WTC11 (cell line): ENCODE measurements around the gene ITPRIP. TPM values are rescaled to one million over a fixed set of nuclear protein-coding genes. Genes with fewer than 3 reads are reported as not detected.

Experiments
- ATAC-seq: fragments of 200-7000 bp; cut with Tn5 transposase; 2 replicates; pipeline ENCODE4 v1.10.0; 2021; ENCODE audit warnings: mild to moderate bottlenecking, moderate library complexity
- CTCF ChIA-PET: fragments of 300-600 bp; sonication (Branson Sonifier 250); formaldehyde crosslinking; loops from one replicate; lab custom pipeline; 2021; ENCODE audit warnings: antibody characterized with exemption; lab: Charles Lee
- POLR2A ChIA-PET: fragments of 350-600 bp; sonication (Branson Sonifier 250); formaldehyde crosslinking; loops from one replicate; lab custom pipeline; 2021; ENCODE audit warnings: antibody characterized with exemption; lab: Charles Lee
- DNase-seq: peaks from one replicate; pipeline ENCODE4 v3.0.0; 2021; ENCODE audit warnings: low spot score
- H3K27ac Mint-ChIP-seq: 2 replicates; pipeline ENCODE4 v1.8.0; 2021; ENCODE audit warnings: mixed read lengths
- H3K27me3 Mint-ChIP-seq: 2 replicates; pipeline ENCODE4 v1.8.0; 2021; ENCODE audit warnings: low read depth, mild to moderate bottlenecking, moderate library complexity, mixed read lengths
- H3K36me3 Mint-ChIP-seq: 2 replicates; pipeline ENCODE4 v1.8.0; 2021; ENCODE audit warnings: mixed read lengths
- H3K4me1 Mint-ChIP-seq: 2 replicates; pipeline ENCODE4 v1.8.0; 2022; ENCODE audit warnings: mixed read lengths
- H3K4me3 Mint-ChIP-seq: 2 replicates; pipeline ENCODE4 v1.8.0; 2021; ENCODE audit warnings: mild to moderate bottlenecking, moderate library complexity, mixed read lengths
- H3K9me3 Mint-ChIP-seq: 2 replicates; pipeline ENCODE4 v1.8.0; 2021; ENCODE audit warnings: mixed read lengths
- ATF1 ChIP-seq: sonication (generic); formaldehyde crosslinking; IDR thresholded peaks from 2 replicates; pipeline ENCODE4 v1.8.1; 2023; ENCODE audit warnings: mild to moderate bottlenecking, moderate library complexity, missing genetic modification reagents
- ATF3 ChIP-seq: sonication (generic); formaldehyde crosslinking; conservative IDR thresholded peaks from 2 replicates; pipeline ENCODE4 v1.8.1; 2022; ENCODE audit warnings: mild to moderate bottlenecking, missing genetic modification reagents
- CREM ChIP-seq: sonication (generic); formaldehyde crosslinking; IDR thresholded peaks from 2 replicates; pipeline ENCODE4 v1.8.1; 2022; ENCODE audit warnings: mild to moderate bottlenecking, missing genetic modification reagents, moderate library complexity
- FOXJ3 ChIP-seq: sonication (generic); formaldehyde crosslinking; IDR thresholded peaks from 2 replicates; pipeline ENCODE4 v1.9.0; 2021; ENCODE audit warnings: missing genetic modification reagents, mild to moderate bottlenecking, borderline replicate concordance
- GABPB1 ChIP-seq: sonication (generic); formaldehyde crosslinking; IDR thresholded peaks from 2 replicates; pipeline ENCODE4 v1.8.1; 2023; ENCODE audit warnings: mild to moderate bottlenecking, missing genetic modification reagents
- GTF2I ChIP-seq: fragments of 250-450 bp; sonication (Bioruptor Pico); conservative IDR thresholded peaks from 2 replicates; pipeline ENCODE4 v1.4.0; 2021; ENCODE audit warnings: mild to moderate bottlenecking
- HMGA2 ChIP-seq: fragments of 250-450 bp; sonication (Bioruptor Pico); IDR thresholded peaks from 2 replicates; pipeline ENCODE4 v1.4.0; 2021; ENCODE audit warnings: mild to moderate bottlenecking, moderate library complexity
- KAT7 ChIP-seq: sonication (generic); formaldehyde crosslinking; IDR thresholded peaks from 2 replicates; pipeline ENCODE4 v1.8.1; 2023; ENCODE audit warnings: missing genetic modification reagents, mild to moderate bottlenecking, borderline replicate concordance
- MAX ChIP-seq: sonication (generic); formaldehyde crosslinking; IDR thresholded peaks from 2 replicates; pipeline ENCODE4 v1.8.0; 2022; ENCODE audit warnings: mild to moderate bottlenecking, missing genetic modification reagents
- NR1H2 ChIP-seq: sonication (generic); formaldehyde crosslinking; IDR thresholded peaks from 2 replicates; pipeline ENCODE4 v1.9.0; 2021; ENCODE audit warnings: mild to moderate bottlenecking, moderate library complexity, missing genetic modification reagents
- OVOL2 ChIP-seq: fragments of 250-450 bp; sonication (Bioruptor Pico); IDR thresholded peaks from 2 replicates; pipeline ENCODE4 v1.9.0; 2021; ENCODE audit warnings: mild to moderate bottlenecking, borderline replicate concordance
- PRDM15 ChIP-seq: sonication (generic); formaldehyde crosslinking; IDR thresholded peaks from 2 replicates; pipeline ENCODE4 v1.8.0; 2022; ENCODE audit warnings: missing genetic modification reagents
- PREB ChIP-seq: sonication (generic); formaldehyde crosslinking; IDR thresholded peaks from 2 replicates; pipeline ENCODE4 v1.8.1; 2022; ENCODE audit warnings: mild to moderate bottlenecking, missing genetic modification reagents, moderate library complexity, borderline replicate concordance
- ZNF232 ChIP-seq: sonication (generic); formaldehyde crosslinking; IDR thresholded peaks from 2 replicates; pipeline ENCODE4 v1.8.0; 2022; ENCODE audit warnings: mild to moderate bottlenecking, missing genetic modification reagents
- ZNF263 ChIP-seq: sonication (generic); formaldehyde crosslinking; IDR thresholded peaks from 2 replicates; pipeline ENCODE4 v1.8.1; 2022; ENCODE audit warnings: low read depth, mild to moderate bottlenecking, moderate library complexity, missing genetic modification reagents
- ZNF416 ChIP-seq: fragments of 250-450 bp; sonication (Bioruptor Pico); IDR thresholded peaks from 2 replicates; pipeline ENCODE4 v1.9.0; 2021; ENCODE audit warnings: mild to moderate bottlenecking, inconsistent platforms
- ZNF671 ChIP-seq: fragments of 250-450 bp; sonication (Bioruptor Pico); IDR thresholded peaks from 2 replicates; pipeline ENCODE4 v1.8.0; 2021; ENCODE audit warnings: mild to moderate bottlenecking
- total RNA-seq: library from RNA; stranded (reverse); gene quantifications from 3 replicates; pipeline ENCODE4 v1.2.3, GENCODE V29; 2021
- TF ChIP-seq, protein P1 (sequence below): fragments of 250-450 bp; sonication (Bioruptor Pico); IDR thresholded peaks from 2 replicates; pipeline ENCODE4 v1.8.0; 2021; ENCODE audit warnings: mild to moderate bottlenecking
- TF ChIP-seq, protein P2 (sequence below): sonication (generic); formaldehyde crosslinking; IDR thresholded peaks from 2 replicates; pipeline ENCODE4 v1.8.1; 2022; ENCODE audit warnings: missing genetic modification reagents, borderline replicate concordance
- TF ChIP-seq, protein P3 (sequence below): fragments of 250-450 bp; sonication (Bioruptor Pico); IDR thresholded peaks from 2 replicates; pipeline ENCODE4 v2.1.2; 2022; ENCODE audit warnings: mild to moderate bottlenecking, moderate library complexity
- TF ChIP-seq, protein P4 (sequence below): sonication (generic); formaldehyde crosslinking; IDR thresholded peaks from 2 replicates; pipeline ENCODE4 v1.8.0; 2022; ENCODE audit warnings: mild to moderate bottlenecking, missing genetic modification reagents

ITPRIP gene
- total RNA-seq, 1 experiment from 2014 or later: 16.8 TPM

GRCh38 chr10:104345515-104345914 is 7.2 kb upstream of the ITPRIP start:
- ATAC-seq: no peak
- POLR2A ChIA-PET: no interaction called here
- TF ChIP-seq ZNF671 (CRISPR knock-in tag) (no peak), PRDM15 (CRISPR knock-in tag) (no peak), HMGA2 (CRISPR knock-in tag) (no peak), ATF3 (CRISPR knock-in tag) (no peak), KAT7 (CRISPR knock-in tag) (no peak)
- TF ChIP-seq, protein P1, sequence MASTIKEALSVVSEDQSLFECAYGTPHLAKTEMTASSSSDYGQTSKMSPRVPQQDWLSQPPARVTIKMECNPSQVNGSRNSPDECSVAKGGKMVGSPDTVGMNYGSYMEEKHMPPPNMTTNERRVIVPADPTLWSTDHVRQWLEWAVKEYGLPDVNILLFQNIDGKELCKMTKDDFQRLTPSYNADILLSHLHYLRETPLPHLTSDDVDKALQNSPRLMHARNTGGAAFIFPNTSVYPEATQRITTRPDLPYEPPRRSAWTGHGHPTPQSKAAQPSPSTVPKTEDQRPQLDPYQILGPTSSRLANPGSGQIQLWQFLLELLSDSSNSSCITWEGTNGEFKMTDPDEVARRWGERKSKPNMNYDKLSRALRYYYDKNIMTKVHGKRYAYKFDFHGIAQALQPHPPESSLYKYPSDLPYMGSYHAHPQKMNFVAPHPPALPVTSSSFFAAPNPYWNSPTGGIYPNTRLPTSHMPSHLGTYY (CRISPR knock-in tag): no peak
- TF ChIP-seq, protein P2, sequence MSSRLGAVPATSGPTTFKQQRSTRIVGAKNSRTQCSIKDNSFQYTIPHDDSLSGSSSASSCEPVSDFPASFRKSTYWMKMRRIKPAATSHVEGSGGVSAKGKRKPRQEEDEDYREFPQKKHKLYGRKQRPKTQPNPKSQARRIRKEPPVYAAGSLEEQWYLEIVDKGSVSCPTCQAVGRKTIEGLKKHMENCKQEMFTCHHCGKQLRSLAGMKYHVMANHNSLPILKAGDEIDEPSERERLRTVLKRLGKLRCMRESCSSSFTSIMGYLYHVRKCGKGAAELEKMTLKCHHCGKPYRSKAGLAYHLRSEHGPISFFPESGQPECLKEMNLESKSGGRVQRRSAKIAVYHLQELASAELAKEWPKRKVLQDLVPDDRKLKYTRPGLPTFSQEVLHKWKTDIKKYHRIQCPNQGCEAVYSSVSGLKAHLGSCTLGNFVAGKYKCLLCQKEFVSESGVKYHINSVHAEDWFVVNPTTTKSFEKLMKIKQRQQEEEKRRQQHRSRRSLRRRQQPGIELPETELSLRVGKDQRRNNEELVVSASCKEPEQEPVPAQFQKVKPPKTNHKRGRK: no peak
- TF ChIP-seq, all 79 proteins: peak for 0
- H3K9me3 Mint-ChIP-seq: no peaks in the 10 kb centered on the region
- no peaks in the 10 kb centered on the region for H3K27me3 Mint-ChIP-seq
- no peak overlapping the region for H3K27ac Mint-ChIP-seq
- CTCF ChIA-PET: no interaction called here
- H3K4me1 Mint-ChIP-seq: peaks cover 9% of the 10 kb centered on the region
- H3K4me3 Mint-ChIP-seq: no peak overlapping the region
- no peak for DNase-seq
- H3K36me3 Mint-ChIP-seq: no peaks in the 10 kb centered on the region

GRCh38 chr10:104344219-104344618 is 6.0 kb upstream of the ITPRIP start:
- ATAC-seq: no peak
- ChIA-PET CTCF (interaction anchor here (0.6 to 3.3 kb wide), 3 partner anchors 52 to 496 kb away, joined by 3 to 14 read pairs (median 3); no protein-coding TSS in a partner anchor), POLR2A (no interaction called here)
- no peak for DNase-seq
- Mint-ChIP-seq H3K4me1 (peaks cover 21% of the 10 kb centered on the region), H3K36me3 (no peaks in the 10 kb centered on the region), H3K27ac (peak overlapping the region; percentile 15; the same call in 1 of the 2 replicates), H3K4me3 (no peak overlapping the region), H3K27me3 (no peaks in the 10 kb centered on the region), H3K9me3 (no peaks in the 10 kb centered on the region)
- no peak for TF ChIP-seq ZNF416 (CRISPR knock-in tag)
- TF ChIP-seq PRDM15 (CRISPR knock-in tag): no peak
- no peak for TF ChIP-seq MAX (CRISPR knock-in tag)
- TF ChIP-seq NR1H2 (CRISPR knock-in tag): no peak
- no peak for TF ChIP-seq ZNF263 (CRISPR knock-in tag)
- TF ChIP-seq, protein P3, sequence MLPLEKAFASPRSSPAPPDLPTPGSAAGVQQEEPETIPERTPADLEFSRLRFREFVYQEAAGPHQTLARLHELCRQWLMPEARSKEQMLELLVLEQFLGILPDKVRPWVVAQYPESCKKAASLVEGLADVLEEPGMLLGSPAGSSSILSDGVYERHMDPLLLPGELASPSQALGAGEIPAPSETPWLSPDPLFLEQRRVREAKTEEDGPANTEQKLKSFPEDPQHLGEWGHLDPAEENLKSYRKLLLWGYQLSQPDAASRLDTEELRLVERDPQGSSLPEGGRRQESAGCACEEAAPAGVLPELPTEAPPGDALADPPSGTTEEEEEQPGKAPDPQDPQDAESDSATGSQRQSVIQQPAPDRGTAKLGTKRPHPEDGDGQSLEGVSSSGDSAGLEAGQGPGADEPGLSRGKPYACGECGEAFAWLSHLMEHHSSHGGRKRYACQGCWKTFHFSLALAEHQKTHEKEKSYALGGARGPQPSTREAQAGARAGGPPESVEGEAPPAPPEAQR (CRISPR knock-in tag): no peak
- TF ChIP-seq FOXJ3: no peak
- TF ChIP-seq OVOL2 (CRISPR knock-in tag): no peak
- no peak for TF ChIP-seq PREB (CRISPR knock-in tag)
- TF ChIP-seq, protein P4, sequence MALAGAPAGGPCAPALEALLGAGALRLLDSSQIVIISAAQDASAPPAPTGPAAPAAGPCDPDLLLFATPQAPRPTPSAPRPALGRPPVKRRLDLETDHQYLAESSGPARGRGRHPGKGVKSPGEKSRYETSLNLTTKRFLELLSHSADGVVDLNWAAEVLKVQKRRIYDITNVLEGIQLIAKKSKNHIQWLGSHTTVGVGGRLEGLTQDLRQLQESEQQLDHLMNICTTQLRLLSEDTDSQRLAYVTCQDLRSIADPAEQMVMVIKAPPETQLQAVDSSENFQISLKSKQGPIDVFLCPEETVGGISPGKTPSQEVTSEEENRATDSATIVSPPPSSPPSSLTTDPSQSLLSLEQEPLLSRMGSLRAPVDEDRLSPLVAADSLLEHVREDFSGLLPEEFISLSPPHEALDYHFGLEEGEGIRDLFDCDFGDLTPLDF (CRISPR knock-in tag): no peak
- TF ChIP-seq ATF1 (CRISPR knock-in tag): no peak
- TF ChIP-seq ZNF232: no peak
- no peak for TF ChIP-seq GTF2I (CRISPR knock-in tag)
- no peak for TF ChIP-seq GABPB1 (CRISPR knock-in tag)
- TF ChIP-seq CREM: no peak
